H1 (cell line): ENCODE results near the gene TYR.
"Not testable (repeated sequence)": the region's sequence is repeated elsewhere in the genome, so short reads cannot be mapped to it uniquely, and the experiment has no call there.

Source experiments
- CEBPB ChIP-seq: IDR thresholded peaks from 2 replicates; pipeline ENCODE4 v1.6.1; 2012; ENCODE audit warnings: low read depth, low read length
- CHD2 ChIP-seq: IDR thresholded peaks from 2 replicates; pipeline ENCODE4 v1.6.1; 2012; ENCODE audit warnings: low read length, improper control_type of control experiment
- EZH2 ChIP-seq: fragments of 200-600 bp; sonication (generic); IDR thresholded peaks from 2 replicates; pipeline ENCODE4 v1.7.1; 2012; ENCODE audit warnings: low read depth, mild to moderate bottlenecking, moderate library complexity, low read length, inconsistent platforms; ENCODE audit not compliant: severe bottlenecking
- KDM4A ChIP-seq: IDR thresholded peaks from one replicate; pipeline ENCODE4 v1.7.1; 2012; ENCODE audit warnings: low read depth, mild to moderate bottlenecking, moderate library complexity, low read length, inconsistent platforms; ENCODE audit not compliant: severe bottlenecking
- POLR2A ChIP-seq, 2 experiments: IDR thresholded peaks; 1 replicate in 1 of 2; 2 replicates in 1 of 2; pipeline ENCODE4 v1.6.1; 2011; ENCODE audit warnings: low read depth in 2 of 2, low read length in 2 of 2, mild to moderate bottlenecking in 2 of 2; ENCODE audit errors: control extremely low read depth in 1 of 2
- RXRA ChIP-seq: IDR thresholded peaks from 2 replicates; pipeline ENCODE4 v1.6.1; 2011; ENCODE audit warnings: low read depth, mild to moderate bottlenecking, low read length, moderate library complexity; ENCODE audit not compliant: insufficient read depth
- SUZ12 ChIP-seq: fragments of 200-600 bp; sonication (generic); IDR thresholded peaks from 2 replicates; pipeline ENCODE4 v1.6.1; 2012; ENCODE audit warnings: mild to moderate bottlenecking, inconsistent platforms, low read length, moderate library complexity, mixed read lengths
- TF ChIP-seq, protein P1 (sequence below), 3 experiments: IDR thresholded peaks; 1 replicate in 2 of 3; 2 replicates in 1 of 3; pipeline versions ENCODE4 v1.5.1 to v1.6.1; 2011; ENCODE audit warnings: low read length in 3 of 3, mild to moderate bottlenecking in 3 of 3, inconsistent platforms in 2 of 3, low read depth in 1 of 3, moderate library complexity in 1 of 3; ENCODE audit not compliant: insufficient read depth in 1 of 3; ENCODE audit errors: control extremely low read depth in 1 of 3

DNA sequence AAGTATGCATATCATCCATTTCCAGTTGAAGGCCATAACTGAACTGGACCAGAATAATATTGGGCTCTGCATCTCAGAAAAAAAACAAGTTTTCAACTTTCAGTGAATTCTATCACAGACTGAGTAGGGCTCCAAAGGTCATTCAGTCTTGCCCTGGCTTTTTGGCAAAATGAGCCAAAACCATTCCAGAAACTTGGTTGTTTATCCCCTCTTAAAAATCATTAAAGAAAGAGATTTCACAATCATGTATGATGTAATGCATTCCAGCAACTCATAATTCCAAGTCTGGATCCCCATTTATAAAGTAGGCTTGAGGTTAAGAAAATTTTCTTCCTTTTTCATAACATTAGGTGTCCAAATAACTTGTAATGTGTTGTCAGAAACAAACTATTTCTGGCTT lies 162.8 kb downstream of the TYR start:
- TF ChIP-seq POLR2A (IDR thresholded peaks at IDR 0.05; ENCODE audit: control extremely low read depth in 1 of 2, low read depth in 2 of 2, low read length in 2 of 2); RXRA; SUZ12; KDM4A; CEBPB; CHD2; EZH2: not testable (repeated sequence)
- TF ChIP-seq, protein P1, sequence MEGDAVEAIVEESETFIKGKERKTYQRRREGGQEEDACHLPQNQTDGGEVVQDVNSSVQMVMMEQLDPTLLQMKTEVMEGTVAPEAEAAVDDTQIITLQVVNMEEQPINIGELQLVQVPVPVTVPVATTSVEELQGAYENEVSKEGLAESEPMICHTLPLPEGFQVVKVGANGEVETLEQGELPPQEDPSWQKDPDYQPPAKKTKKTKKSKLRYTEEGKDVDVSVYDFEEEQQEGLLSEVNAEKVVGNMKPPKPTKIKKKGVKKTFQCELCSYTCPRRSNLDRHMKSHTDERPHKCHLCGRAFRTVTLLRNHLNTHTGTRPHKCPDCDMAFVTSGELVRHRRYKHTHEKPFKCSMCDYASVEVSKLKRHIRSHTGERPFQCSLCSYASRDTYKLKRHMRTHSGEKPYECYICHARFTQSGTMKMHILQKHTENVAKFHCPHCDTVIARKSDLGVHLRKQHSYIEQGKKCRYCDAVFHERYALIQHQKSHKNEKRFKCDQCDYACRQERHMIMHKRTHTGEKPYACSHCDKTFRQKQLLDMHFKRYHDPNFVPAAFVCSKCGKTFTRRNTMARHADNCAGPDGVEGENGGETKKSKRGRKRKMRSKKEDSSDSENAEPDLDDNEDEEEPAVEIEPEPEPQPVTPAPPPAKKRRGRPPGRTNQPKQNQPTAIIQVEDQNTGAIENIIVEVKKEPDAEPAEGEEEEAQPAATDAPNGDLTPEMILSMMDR (IDR thresholded peaks at IDR 0.05; ENCODE audit: control extremely low read depth in 1 of 3, insufficient read depth in 1 of 3, low read depth in 1 of 3, low read length in 3 of 3), result not testable (repeated sequence)
